Stomach (tissue), 9 donors: Measurements from ENCODE around the gene PCNX3. TPM values are rescaled to one million over a fixed set of nuclear protein-coding genes. Genes with fewer than 3 reads are reported as not detected.

Source experiments
- DNase-seq, 2 donors: peaks; one replicate each; pipeline versions ENCODE4 v3.0.0 to v3.0.0-alpha.2; 2013 to 2019
- H3K27ac ChIP-seq, 5 donors: fragments of 200-600 bp in 4 of 5; sonication (generic) in 4 of 5; one replicate each; pipeline ENCODE4 v1.5.1; 2013 to 2019; ENCODE audit warnings: mild to moderate bottlenecking in 1 of 5, moderate library complexity in 1 of 5
- H3K27me3 ChIP-seq, 3 donors: fragments of 200-600 bp; sonication (generic); one replicate each; pipeline ENCODE4 v1.5.1; 2017 to 2019; ENCODE audit warnings: mixed run types in 1 of 3
- H3K36me3 ChIP-seq, 4 donors: fragments of 200-600 bp; sonication (generic); 1 replicate in 3 of 4; 2 replicates in 1 of 4; pipeline ENCODE4 v1.5.1; 2016 to 2019
- H3K4me1 ChIP-seq, 4 donors: fragments of 200-600 bp; sonication (generic); one replicate each; pipeline ENCODE4 v1.5.1; 2016 to 2019
- H3K4me3 ChIP-seq, 4 donors: fragments of 200-600 bp; sonication (generic) in 3 of 4; one replicate each; pipeline ENCODE4 v1.5.1; 2016 to 2019; ENCODE audit warnings: mild to moderate bottlenecking in 1 of 4
- H3K9me3 ChIP-seq, 4 donors: fragments of 200-600 bp; sonication (generic); one replicate each; pipeline ENCODE4 v1.5.1; 2016 to 2019
- EP300 ChIP-seq: sonication (generic); formaldehyde crosslinking; IDR thresholded peaks from one replicate; pipeline ENCODE4 v1.6.1; 2017; ENCODE audit warnings: antibody characterized with exemption
- POLR2A ChIP-seq, 4 donors: fragments of 450-650 bp; IDR thresholded peaks; one replicate each; pipeline ENCODE4 v1.6.1; 2016; ENCODE audit warnings: antibody characterized with exemption in 4 of 4, control low read depth in 2 of 4, mild to moderate bottlenecking in 1 of 4, moderate library complexity in 1 of 4
- POLR2AphosphoS5 ChIP-seq, 3 donors: sonication (generic); formaldehyde crosslinking; IDR thresholded peaks; one replicate each; pipeline ENCODE4 v1.6.1; 2016; ENCODE audit warnings: antibody characterized with exemption in 3 of 3
- WGBS, 5 donors: extraction: QIAGEN DNeasy Blood & Tissue Kit in 3 of 5; methylation state at CpG; one replicate each; pipeline versions ENCODE4 v1.1.5 to v1.1.7; 2013 to 2018; 5-methylcytosine and 5-hydroxymethylcytosine counted together
- intact Hi-C: fragments of 100-400 bp; cut with DNase I; formaldehyde crosslinking; loops from one replicate; pipeline ENCODE4 v1.15.1; 2023; ENCODE audit warnings: low total_unique reads
- polyA plus RNA-seq, 3 donors: library from polyadenylated mRNA; stranded (reverse); fragments of 200-250 nt; gene quantifications; one replicate each; pipeline ENCODE4 v1.2.3, GENCODE V29; 2013
- total RNA-seq, 5 donors: library from RNA; depleted of rRNA; stranded (reverse); fragments of >200 nt; gene quantifications; one replicate each; pipeline versions ENCODE4 v1.1.0 to v1.2.3, GENCODE V29; 2014 to 2016
- TF ChIP-seq, protein P1 (sequence below), 7 experiments: fragments of 450-650 bp in 4 of 7; fragments of 200-600 bp in 3 of 7; sonication (generic) in 3 of 7; IDR thresholded peaks; one replicate each; pipeline ENCODE4 v1.5.1; 2016 to 2019; ENCODE audit warnings: antibody characterized with exemption in 7 of 7, control low read depth in 2 of 7, mild to moderate bottlenecking in 1 of 7
- donor health status: healthy with polysubstance abuse.
- donor health status: Bipolar disorder and iron deficiency.
- donor health status: healthy.

PCNX3 gene
- total and polyA plus RNA-seq, 8 donors: 4.6 to 76.2 (median 22.0) TPM

DNA sequence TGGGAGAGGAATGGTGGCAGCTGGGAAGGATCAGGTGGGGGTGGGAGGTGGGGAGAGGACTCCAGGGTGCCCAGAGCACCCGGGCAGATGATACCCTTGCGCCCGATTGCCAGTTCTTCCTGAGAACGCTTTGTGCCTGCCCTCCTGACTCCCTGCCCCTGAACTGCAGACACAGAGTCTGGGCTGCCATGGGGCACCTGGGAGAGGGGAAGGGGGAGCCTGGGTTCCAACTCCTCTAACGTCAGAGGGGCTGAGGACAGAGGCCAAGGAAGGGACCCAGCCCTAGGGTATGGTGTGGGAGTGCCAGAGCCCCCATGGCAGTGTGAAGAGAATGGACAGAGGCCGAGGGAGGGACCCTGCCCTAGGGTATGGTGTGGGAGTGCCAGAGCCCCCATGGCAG is 19.1 kb upstream of the PCNX3 start:
- Histone ChIP-seq H3K36me3 (peaks cover 25 to 69% (median 65%) of the 10 kb centered on the region in 4 donors), H3K27ac (no peak overlapping the region), H3K4me1 (peaks cover 9 to 47% (median 38%) of the 10 kb centered on the region in 4 donors), H3K27me3 (no peaks in the 10 kb centered on the region), H3K4me3 (no peak overlapping the region), H3K9me3 (no peaks in the 10 kb centered on the region)
- WGBS, 5 donors: 67 to 84% (median 73%) methylated on average over 3 to 6 of the region's 6 CpGs
- intact Hi-C loops: no loop called here
- DNase-seq: no peak
- no peak for TF ChIP-seq EP300
- TF ChIP-seq POLR2A (IDR thresholded peaks at IDR 0.05): no peak
- TF ChIP-seq POLR2AphosphoS5 (IDR thresholded peaks at IDR 0.05): no peak
- TF ChIP-seq, protein P1, sequence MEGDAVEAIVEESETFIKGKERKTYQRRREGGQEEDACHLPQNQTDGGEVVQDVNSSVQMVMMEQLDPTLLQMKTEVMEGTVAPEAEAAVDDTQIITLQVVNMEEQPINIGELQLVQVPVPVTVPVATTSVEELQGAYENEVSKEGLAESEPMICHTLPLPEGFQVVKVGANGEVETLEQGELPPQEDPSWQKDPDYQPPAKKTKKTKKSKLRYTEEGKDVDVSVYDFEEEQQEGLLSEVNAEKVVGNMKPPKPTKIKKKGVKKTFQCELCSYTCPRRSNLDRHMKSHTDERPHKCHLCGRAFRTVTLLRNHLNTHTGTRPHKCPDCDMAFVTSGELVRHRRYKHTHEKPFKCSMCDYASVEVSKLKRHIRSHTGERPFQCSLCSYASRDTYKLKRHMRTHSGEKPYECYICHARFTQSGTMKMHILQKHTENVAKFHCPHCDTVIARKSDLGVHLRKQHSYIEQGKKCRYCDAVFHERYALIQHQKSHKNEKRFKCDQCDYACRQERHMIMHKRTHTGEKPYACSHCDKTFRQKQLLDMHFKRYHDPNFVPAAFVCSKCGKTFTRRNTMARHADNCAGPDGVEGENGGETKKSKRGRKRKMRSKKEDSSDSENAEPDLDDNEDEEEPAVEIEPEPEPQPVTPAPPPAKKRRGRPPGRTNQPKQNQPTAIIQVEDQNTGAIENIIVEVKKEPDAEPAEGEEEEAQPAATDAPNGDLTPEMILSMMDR (IDR thresholded peaks at IDR 0.05): no peak

DNA sequence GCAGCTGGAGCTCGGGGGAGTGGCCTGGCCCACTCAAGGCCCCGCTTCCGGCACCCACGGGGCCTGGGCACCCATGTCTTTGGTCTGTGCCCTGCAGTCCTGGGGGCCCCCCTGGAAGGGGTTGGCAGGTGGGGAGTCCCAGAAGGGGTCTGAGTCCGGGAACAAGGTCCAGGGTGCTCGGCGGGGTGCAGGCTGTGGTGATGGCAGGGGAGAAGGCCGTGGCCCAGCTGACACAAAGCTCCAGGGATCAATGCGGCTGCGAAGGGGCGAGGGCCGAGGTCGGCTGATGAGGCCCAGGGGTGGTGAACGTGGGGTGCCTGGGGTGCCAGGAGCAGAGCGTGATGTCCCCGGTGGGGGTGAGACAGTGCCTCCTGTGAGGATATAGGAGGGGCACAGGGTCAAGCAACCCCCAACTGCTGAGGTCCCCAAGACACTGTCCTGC is 17.3 kb upstream of the PCNX3 start:
- Histone ChIP-seq H3K36me3 (peaks cover 26 to 69% (median 60%) of the 10 kb centered on the region in 4 donors), H3K4me3 (no peak overlapping the region), H3K27me3 (no peaks in the 10 kb centered on the region), H3K9me3 (no peaks in the 10 kb centered on the region), H3K27ac (no peak overlapping the region), H3K4me1 (peaks cover 5 to 32% (median 25%) of the 10 kb centered on the region in 4 donors)
- intact Hi-C loops: no loop called here
- no peak for DNase-seq
- 89 to 96% (median 93%) methylated on average over 13 to 16 of the region's 16 CpGs for WGBS, 5 donors
- TF ChIP-seq POLR2AphosphoS5 (IDR thresholded peaks at IDR 0.05) (no peak), EP300 (no peak), POLR2A (IDR thresholded peaks at IDR 0.05) (no peak)
- TF ChIP-seq, protein P1 (IDR thresholded peaks at IDR 0.05): no peak

DNA sequence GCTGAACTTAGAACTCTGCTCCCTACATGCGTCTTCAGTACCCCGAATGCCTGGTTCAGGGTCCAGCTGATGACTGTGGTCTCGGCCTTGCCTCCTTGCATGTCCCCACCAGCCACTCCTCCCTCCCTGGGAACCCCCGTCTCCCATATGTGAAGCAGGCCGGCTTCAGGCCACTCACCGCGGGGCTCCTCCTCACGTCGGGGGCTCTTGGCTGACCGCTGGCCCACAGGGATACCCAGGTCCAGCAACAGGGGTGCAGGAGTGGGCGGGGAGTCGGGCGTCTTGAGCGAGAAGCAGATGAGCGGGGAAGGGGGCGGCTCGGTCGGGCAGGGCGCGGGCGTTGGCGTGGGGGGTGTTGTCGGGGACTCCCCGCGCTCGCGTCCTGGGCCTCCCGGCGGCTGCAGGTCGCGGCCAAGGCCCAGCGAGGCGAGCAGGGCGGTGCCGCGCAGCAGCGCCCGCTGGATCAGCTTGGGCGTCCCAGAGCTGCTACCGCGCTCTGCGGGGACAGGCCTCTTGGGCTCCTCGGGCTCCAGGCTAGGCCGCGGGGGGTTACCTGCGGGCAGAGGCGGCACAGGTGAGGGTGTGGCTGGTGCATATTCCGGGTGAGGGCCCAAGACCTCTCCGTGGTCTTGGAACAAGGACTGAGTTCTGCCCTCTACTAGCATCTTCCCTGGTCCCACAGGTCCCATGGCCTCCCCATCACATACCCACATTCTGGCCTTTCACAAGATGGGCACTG is 16.2 kb upstream of the PCNX3 start:
- peaks cover 37 to 77% (median 68%) of the 10 kb centered on the region in 4 donors for H3K36me3 ChIP-seq

DNA sequence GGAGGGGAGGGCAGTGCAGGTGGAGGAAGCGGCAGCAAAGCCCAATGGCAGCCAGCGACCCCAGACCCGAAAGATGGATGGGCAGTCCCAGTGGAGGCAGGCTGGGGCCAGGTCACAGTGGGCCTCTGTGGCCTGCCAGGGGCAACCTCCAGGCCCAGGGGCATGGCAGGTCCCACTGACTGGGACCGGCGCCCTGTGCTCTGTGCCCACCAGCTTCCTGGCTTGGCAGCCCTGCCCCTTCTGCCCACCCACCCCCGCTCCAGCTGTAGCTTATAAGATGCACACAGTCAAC is 15.7 kb upstream of the PCNX3 start:
- intact Hi-C loops: no loop called here
- DNase-seq: no peak
- TF ChIP-seq, protein P1 (IDR thresholded peaks at IDR 0.05): no peak
- TF ChIP-seq POLR2A (IDR thresholded peaks at IDR 0.05) (no peak), EP300 (no peak)
- H3K4me1 ChIP-seq: peaks cover 0 to 15% (median 10%) of the 10 kb centered on the region in 4 donors
- no peaks in the 10 kb centered on the region for H3K27me3 ChIP-seq
- H3K27ac ChIP-seq: no peak overlapping the region
- no peak overlapping the region for H3K4me3 ChIP-seq
- no peaks in the 10 kb centered on the region for H3K9me3 ChIP-seq
- 92 to 96% (median 93%) methylated on average over 4 to 6 of the region's 6 CpGs; no CpG with 5 or more reads in 1 of the 5 donors for WGBS, 5 donors
- peaks cover 42 to 82% (median 73%) of the 10 kb centered on the region in 4 donors for H3K36me3 ChIP-seq

More for the DNA sequence above, 16.2 kb upstream of the PCNX3 start:
- no peak overlapping the region for H3K27ac ChIP-seq
- DNase-seq: no peak
- TF ChIP-seq POLR2AphosphoS5 (IDR thresholded peaks at IDR 0.05): no peak
- TF ChIP-seq POLR2A (IDR thresholded peaks at IDR 0.05): no peak
- TF ChIP-seq EP300: no peak
- TF ChIP-seq, protein P1 (IDR thresholded peaks at IDR 0.05): no peak
- H3K4me1 ChIP-seq: peaks cover 0 to 21% (median 15%) of the 10 kb centered on the region in 4 donors
- no peaks in the 10 kb centered on the region for H3K27me3 ChIP-seq
- 83 to 89% (median 88%) methylated on average over 38 to 49 of the region's 49 CpGs for WGBS, 5 donors
- H3K9me3 ChIP-seq: no peaks in the 10 kb centered on the region
- H3K4me3 ChIP-seq: no peak overlapping the region
- intact Hi-C loops: no loop called here
